Activated CD8-positive, alpha-beta T cell treated with anti-CD3 and anti-CD28 coated beads for 36 hours (primary cell): ENCODE data around the gene EXD2. TPM values are rescaled to one million over a fixed set of nuclear protein-coding genes. Genes with fewer than 3 reads are reported as not detected.

Source experiments
- ATAC-seq: fragments of 200-7000 bp; cut with Tn5 transposase; one replicate; pipeline ENCODE4 v1.10.0; 2021; ENCODE audit warnings: mild to moderate bottlenecking, moderate library complexity
- CTCF ChIA-PET: fragments of 350-600 bp; sonication (Branson Sonifier 250); formaldehyde crosslinking; loops from one replicate; lab custom pipeline; 2021; ENCODE audit warnings: antibody characterized with exemption; lab: Charles Lee
- POLR2A ChIA-PET: fragments of 350-600 bp; sonication (Branson Sonifier 250); formaldehyde crosslinking; loops from one replicate; lab custom pipeline; 2021; ENCODE audit warnings: antibody characterized with exemption; lab: Charles Lee
- DNase-seq: peaks from one replicate; pipeline ENCODE4 v3.0.0-alpha.2; 2020
- H3K27ac Mint-ChIP-seq: one replicate; pipeline ENCODE4 v1.8.0; 2021; ENCODE audit warnings: mild to moderate bottlenecking, mixed read lengths
- H3K27me3 Mint-ChIP-seq: one replicate; pipeline ENCODE4 v1.8.0; 2021; ENCODE audit warnings: mixed read lengths
- H3K36me3 Mint-ChIP-seq: one replicate; pipeline ENCODE4 v1.8.0; 2021; ENCODE audit warnings: low read depth, mixed read lengths
- H3K4me1 Mint-ChIP-seq: one replicate; pipeline ENCODE4 v1.8.0; 2021; ENCODE audit warnings: low read depth, mixed read lengths
- H3K4me3 Mint-ChIP-seq: one replicate; pipeline ENCODE4 v1.8.0; 2021; ENCODE audit warnings: mild to moderate bottlenecking, moderate library complexity, mixed read lengths
- H3K9me3 Mint-ChIP-seq: one replicate; pipeline ENCODE4 v1.8.0; 2021; ENCODE audit warnings: mixed read lengths
- intact Hi-C: fragments of 100-400 bp; cut with micrococcal nuclease; formaldehyde crosslinking; loops from one replicate; pipeline ENCODE4 v1.10.0; 2022
- total RNA-seq, 2 experiments: library from RNA; stranded (reverse); gene quantifications; one replicate each; pipeline ENCODE4 v1.2.3, GENCODE V29; 2021
- TF ChIP-seq, protein P1 (sequence below): fragments of 200-600 bp; IDR thresholded peaks from one replicate; pipeline ENCODE4 v1.8.0; 2022; ENCODE audit warnings: antibody characterized with exemption, mild to moderate bottlenecking

Gene EXD2
- total RNA-seq, 2 experiments from 2014 or later = 9.4 to 10.7 TPM

DNA sequence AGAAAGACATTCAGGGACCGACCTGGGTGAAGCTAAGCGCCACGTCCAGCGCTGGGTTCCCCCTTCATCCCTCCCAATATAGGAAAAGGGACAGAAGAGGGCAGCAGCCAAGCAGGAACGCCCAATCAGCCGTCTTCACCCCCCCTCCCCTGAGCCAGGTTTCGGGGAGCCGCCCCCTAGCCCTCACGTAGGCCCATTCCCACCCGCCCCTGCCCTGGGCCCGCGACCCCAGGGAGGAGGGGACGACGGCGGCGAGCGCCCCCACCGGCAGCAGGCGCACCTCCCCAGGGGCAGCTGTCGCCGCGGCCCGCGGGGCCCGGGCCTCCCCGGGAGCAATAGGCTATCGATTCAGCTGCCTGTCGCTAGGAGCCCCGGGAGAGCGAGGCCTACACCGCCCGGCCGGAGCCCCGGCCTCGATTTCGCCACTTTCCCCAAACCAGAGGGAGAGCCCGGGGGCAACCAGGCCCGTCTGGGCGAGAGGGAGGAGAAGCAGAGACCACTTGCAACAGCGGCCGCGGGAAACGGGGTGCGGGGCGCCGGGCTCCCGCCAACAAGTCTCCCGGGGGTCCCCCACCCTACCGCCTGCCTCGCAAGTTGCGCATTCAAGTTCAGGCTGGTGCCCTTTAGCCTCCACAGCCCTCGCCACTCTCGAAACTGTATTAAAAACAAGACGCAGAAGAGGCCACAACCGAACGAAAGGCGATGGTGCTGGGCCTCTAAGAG is 39.7 kb upstream of the EXD2 start:
- Mint-ChIP-seq H3K4me1 (peaks cover 47% of the 10 kb centered on the region), H3K27ac (peak overlapping the region; percentile 95), H3K27me3 (peaks cover 2% of the 10 kb centered on the region), H3K36me3 (peaks cover 21% of the 10 kb centered on the region), H3K9me3 (no peaks in the 10 kb centered on the region), H3K4me3 (peak overlapping the region; percentile 84)
- ChIA-PET CTCF (interaction anchor here (0.7 to 10.6 kb wide), 9 partner anchors 8 to 285 kb away, joined by 3 to 218 read pairs (median 3); partner anchors contain the start of gene EXD2), POLR2A (interaction anchor here (0.5 to 4.4 kb wide), 10 partner anchors 12 to 1441 kb away, joined by 3 to 27 read pairs (median 4); no protein-coding TSS in a partner anchor)
- TF ChIP-seq, protein P1, sequence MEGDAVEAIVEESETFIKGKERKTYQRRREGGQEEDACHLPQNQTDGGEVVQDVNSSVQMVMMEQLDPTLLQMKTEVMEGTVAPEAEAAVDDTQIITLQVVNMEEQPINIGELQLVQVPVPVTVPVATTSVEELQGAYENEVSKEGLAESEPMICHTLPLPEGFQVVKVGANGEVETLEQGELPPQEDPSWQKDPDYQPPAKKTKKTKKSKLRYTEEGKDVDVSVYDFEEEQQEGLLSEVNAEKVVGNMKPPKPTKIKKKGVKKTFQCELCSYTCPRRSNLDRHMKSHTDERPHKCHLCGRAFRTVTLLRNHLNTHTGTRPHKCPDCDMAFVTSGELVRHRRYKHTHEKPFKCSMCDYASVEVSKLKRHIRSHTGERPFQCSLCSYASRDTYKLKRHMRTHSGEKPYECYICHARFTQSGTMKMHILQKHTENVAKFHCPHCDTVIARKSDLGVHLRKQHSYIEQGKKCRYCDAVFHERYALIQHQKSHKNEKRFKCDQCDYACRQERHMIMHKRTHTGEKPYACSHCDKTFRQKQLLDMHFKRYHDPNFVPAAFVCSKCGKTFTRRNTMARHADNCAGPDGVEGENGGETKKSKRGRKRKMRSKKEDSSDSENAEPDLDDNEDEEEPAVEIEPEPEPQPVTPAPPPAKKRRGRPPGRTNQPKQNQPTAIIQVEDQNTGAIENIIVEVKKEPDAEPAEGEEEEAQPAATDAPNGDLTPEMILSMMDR = peak; percentile 76
- intact Hi-C loops = loop anchor here (2.0 kb wide), 1 partner anchor 23 kb away; no protein-coding TSS in a partner anchor
- ATAC-seq = peak; percentile 64
- DNase-seq = peak; percentile 82

DNA sequence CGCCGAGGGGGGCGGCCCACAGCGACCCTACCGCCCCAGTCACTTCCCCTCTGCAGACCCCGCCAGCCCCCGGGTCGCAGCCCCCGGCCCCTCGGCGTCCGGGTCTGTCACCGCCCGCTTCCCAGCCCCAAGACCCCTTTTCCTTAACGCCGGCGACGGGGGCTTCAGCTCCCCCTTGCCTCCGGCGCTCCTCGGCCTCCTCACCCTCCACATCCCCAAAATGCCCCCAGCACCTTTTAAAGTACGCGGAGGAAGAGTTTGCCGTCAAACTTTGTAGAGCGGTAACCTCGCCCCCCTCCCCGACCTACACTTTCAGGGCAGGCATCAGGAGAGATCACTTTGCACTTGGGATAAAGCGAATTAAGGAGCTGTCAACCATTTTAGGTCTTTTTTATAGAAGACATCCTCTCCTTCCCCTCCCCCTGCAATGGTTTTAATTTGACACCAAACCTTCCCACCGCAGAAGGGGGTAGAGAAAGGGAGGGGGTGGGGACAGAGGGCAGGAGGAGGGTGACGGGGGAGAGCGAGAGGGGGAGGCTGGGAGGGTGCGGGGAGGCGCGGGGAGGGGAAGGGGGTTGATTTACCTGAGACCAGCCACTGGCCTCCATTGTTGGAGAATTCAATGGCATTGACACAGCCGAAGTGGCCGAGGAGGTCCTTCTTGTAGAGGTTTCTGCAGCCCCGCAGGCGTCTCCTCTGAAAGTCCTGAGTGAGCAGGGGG is 39.0 kb upstream of the EXD2 start:
- ChIA-PET POLR2A (interaction anchor here (0.7 to 4.4 kb wide), 7 partner anchors 15 to 44 kb away, joined by 3 to 27 read pairs (median 5); no protein-coding TSS in a partner anchor), CTCF (interaction anchor here (0.7 to 10.6 kb wide), 3 partner anchors 9 to 39 kb away, joined by 3 to 218 read pairs (median 12); partner anchors contain the start of gene EXD2)
- peak; percentile 27 for ATAC-seq
- Mint-ChIP-seq H3K4me1 (peaks cover 41% of the 10 kb centered on the region), H3K27ac (peak overlapping the region; percentile 95), H3K27me3 (peaks cover 2% of the 10 kb centered on the region), H3K36me3 (peaks cover 21% of the 10 kb centered on the region), H3K9me3 (no peaks in the 10 kb centered on the region), H3K4me3 (peak overlapping the region; percentile 84)
- intact Hi-C loops = loop anchor here (2.0 kb wide), 1 partner anchor 24 kb away; no protein-coding TSS in a partner anchor
- DNase-seq = peak; percentile 62
- TF ChIP-seq, protein P1 = no peak

- peak; percentile 91 for ATAC-seq
Observed at GRCh38 chr14:69152902-69153151, 38.5 kb upstream of the EXD2 start, which contains the start of gene DCAF5. TSS of gene DCAF5 (minus strand) at chr14:69153119. CDS start at chr14:69152978, 141 bp downstream.

GRCh38 chr14:69153152-69153872 is 38.0 kb upstream of the EXD2 start:
- ATAC-seq = no peak
- POLR2A ChIA-PET = interaction anchor here (0.9 to 4.4 kb wide), 4 partner anchors 17 to 255 kb away, joined by 3 to 27 read pairs (median 4); no protein-coding TSS in a partner anchor
- no peak for DNase-seq

More at GRCh38 chr14:69152902-69153151, 38.5 kb upstream of the EXD2 start, which contains the start of gene DCAF5:
- no peaks in the 10 kb centered on the region for H3K9me3 Mint-ChIP-seq
- H3K4me1 Mint-ChIP-seq = peaks cover 36% of the 10 kb centered on the region
- peak within 1 kb of the TSS; percentile 84 for H3K4me3 Mint-ChIP-seq
- intact Hi-C loops = loop anchor here (2.0 kb wide), 1 partner anchor 24 kb away; no protein-coding TSS in a partner anchor
- H3K36me3 Mint-ChIP-seq = peaks cover 19% of the 10 kb centered on the region
- CTCF ChIA-PET = interaction anchor here (10.6 kb wide), 1 partner anchor 18 kb away, joined by 218 read pairs; no protein-coding TSS in a partner anchor
- peaks cover 2% of the 10 kb centered on the region for H3K27me3 Mint-ChIP-seq
- POLR2A ChIA-PET = interaction anchor here (0.7 to 4.4 kb wide), 5 partner anchors 17 to 44 kb away, joined by 3 to 27 read pairs (median 5); no protein-coding TSS in a partner anchor
- peak within 1 kb of the TSS; percentile 95 for H3K27ac Mint-ChIP-seq
- peak; percentile 95 for DNase-seq
- TF ChIP-seq, protein P1 = no peak

More at GRCh38 chr14:69153152-69153872, 38.0 kb upstream of the EXD2 start:
- Mint-ChIP-seq H3K27me3 (peaks cover 2% of the 10 kb centered on the region), H3K4me1 (peaks cover 33% of the 10 kb centered on the region), H3K4me3 (peak overlapping the region; percentile 84), H3K27ac (peak overlapping the region; percentile 95), H3K9me3 (no peaks in the 10 kb centered on the region), H3K36me3 (peaks cover 17% of the 10 kb centered on the region)
- CTCF ChIA-PET = interaction anchor here (10.6 kb wide), 1 partner anchor 19 kb away, joined by 218 read pairs; no protein-coding TSS in a partner anchor
- intact Hi-C loops = loop anchor here (2.0 kb wide), 1 partner anchor 25 kb away; no protein-coding TSS in a partner anchor
- TF ChIP-seq, protein P1 = no peak
